ENCODE data around the gene ANKRD27. TPM values are rescaled to one million over a fixed set of nuclear protein-coding genes. Genes with fewer than 3 reads are reported as not detected.

The ANKRD27 gene
- total RNA-seq, 4 donors from 2014 or later: 22.7 to 38.5 (median 30.1) TPM

DNA sequence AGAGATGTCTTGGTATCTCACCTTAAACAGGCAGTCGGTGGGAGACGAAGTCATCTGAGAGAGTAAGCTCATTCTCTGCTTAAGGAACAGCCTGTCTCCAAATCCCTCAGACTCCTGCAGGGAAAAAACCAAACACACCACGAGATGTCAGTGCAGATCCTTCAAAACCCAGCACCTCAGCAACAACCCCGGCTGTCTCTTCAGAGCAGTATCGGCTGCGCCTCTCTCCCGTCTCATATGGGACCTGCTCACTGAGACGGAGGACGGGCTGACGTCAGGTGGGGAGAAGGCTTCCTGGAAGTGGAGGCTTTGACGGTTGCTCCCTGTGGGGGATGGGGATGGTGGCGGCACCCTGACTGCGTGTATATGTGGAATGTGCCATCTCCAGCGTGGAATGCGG, 43.6 kb downstream of the ANKRD27 start:
- ATAC-seq (ENCODE audit: low FRiP score) (no peak), DNase-seq (ENCODE audit: low spot score) (no peak)
- TF ChIP-seq CTCF (IDR thresholded peaks at IDR 0.05): no peak

DNA sequence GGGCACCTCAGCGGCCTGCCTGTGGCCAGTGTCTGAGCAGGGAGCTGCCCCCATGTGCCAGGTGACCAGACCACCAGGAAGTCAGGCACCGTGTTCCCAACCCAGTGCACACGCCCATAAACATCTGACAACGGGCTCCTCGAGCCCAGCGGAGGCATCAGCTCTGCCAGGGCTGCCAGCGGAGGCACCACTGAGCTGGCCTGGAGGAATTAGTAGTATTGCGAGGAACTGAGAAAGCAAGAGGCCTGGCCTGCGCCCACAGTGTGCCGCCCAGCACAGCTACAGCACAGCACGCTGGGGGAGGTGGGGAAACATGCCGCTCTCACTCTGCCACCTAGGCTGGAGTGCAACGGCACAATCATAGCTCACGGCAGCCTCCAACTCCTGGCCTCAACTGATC, 44.6 kb downstream of the ANKRD27 start:
- ATAC-seq (ENCODE audit: low FRiP score): no peak
- DNase-seq (ENCODE audit: low spot score): no peak
- TF ChIP-seq CTCF (IDR thresholded peaks at IDR 0.05): no peak

- ATAC-seq (ENCODE audit: low FRiP score): no peak
- TF ChIP-seq CTCF (IDR thresholded peaks at IDR 0.05): no peak
- no peak for DNase-seq (ENCODE audit: low spot score)
Observed at GRCh38 chr19:32627714-32628270, 47.2 kb downstream of the ANKRD27 start.

DNA sequence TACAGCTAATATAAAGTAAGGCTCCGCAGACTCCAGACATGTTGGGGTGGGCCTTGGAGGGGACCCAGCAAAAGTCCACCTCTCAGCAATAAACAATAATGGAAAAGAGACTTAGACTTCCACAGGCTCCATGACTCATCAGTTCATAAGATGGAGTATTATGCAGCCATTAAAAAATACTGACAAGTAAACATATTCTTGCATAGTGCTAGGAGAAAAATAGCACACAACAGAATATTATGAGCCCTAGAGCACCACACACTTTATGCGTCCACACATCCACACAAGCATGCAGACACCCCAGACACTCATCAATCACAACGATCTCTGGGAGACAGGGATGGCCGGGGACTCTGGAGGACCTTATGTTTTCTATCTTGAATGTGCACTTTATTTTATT, 48.0 kb downstream of the ANKRD27 start:
- ATAC-seq (ENCODE audit: low FRiP score) (no peak), DNase-seq (ENCODE audit: low spot score) (no peak)
- TF ChIP-seq CTCF (IDR thresholded peaks at IDR 0.05): no peak

DNA sequence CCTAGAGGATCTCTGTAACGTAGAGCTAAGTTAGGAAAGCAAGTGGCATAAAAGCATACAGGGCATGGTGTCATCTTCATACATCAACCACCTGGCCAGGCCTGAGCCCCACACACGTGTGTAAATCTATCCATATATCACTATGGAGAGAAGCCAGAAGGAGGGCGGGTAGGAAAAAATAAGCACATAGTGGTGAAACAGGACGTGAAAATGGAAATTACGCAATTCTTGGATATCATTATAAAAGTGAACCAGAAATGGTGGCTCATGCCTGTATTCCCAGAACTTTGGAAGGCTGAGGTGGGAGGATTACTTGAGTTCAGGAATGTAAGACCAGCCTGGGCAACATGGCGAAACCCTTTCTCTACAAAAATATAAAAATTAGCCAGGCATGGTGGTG, 50.6 kb downstream of the ANKRD27 start:
- no peak for TF ChIP-seq CTCF (IDR thresholded peaks at IDR 0.05)
- ATAC-seq (ENCODE audit: low FRiP score) (no peak), DNase-seq (ENCODE audit: low spot score) (no peak)

DNA sequence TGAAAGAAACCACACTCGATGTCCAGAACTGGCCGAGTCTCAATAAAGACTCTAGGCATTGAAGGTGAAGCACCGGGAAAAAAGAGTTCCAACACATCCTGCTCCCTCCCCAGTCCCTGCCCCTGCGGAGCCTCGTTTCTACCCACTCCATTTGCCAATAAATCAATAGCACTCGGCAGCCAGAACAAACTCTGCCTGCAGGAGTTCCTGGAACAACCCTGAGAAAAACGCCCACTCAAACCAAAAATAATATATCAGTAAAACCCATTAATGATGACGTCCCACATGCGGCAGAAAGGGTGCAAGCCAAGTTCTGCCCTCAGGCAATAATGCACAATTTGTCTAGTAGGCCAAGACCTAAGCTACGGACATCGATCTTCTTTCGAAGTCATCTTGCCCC, 53.0 kb downstream of the ANKRD27 start:
- ATAC-seq (ENCODE audit: low FRiP score) (no peak), DNase-seq (ENCODE audit: low spot score) (no peak)
- TF ChIP-seq CTCF (IDR thresholded peaks at IDR 0.05): no peak

- ATAC-seq (ENCODE audit: low FRiP score) (no peak), DNase-seq (ENCODE audit: low spot score) (no peak)
- TF ChIP-seq CTCF (IDR thresholded peaks at IDR 0.05): no peak
Observed at GRCh38 chr19:32619051-32619685, 55.8 kb downstream of the ANKRD27 start.
